Astrocyte (in vitro differentiated cells and primary cell): ENCODE results near the gene TCHHL1. TPM values are rescaled to one million over a fixed set of nuclear protein-coding genes. Genes with fewer than 3 reads are reported as not detected.

Experiments
- DNase-seq: peaks from one replicate; pipeline ENCODE4 v3.0.0-alpha.2; 2010; ENCODE audit warnings: low read depth
- FAIRE-seq: peaks from 2 replicates; lab custom pipeline; 2011; peaks lifted over from hg19 to GRCh38; lab: Jason Lieb, UNC
- H2AFZ ChIP-seq: 2 replicates; pipeline ENCODE4 v1.6.0; 2012; ENCODE audit warnings: low read depth, low read length, inconsistent platforms
- H3K27ac ChIP-seq: 2 replicates; pipeline ENCODE4 v1.5.1; 2011; ENCODE audit warnings: low read depth, low read length, inconsistent platforms
- H3K27me3 ChIP-seq: 2 replicates; pipeline ENCODE4 v1.6.0; 2011; ENCODE audit warnings: low read length, inconsistent platforms; ENCODE audit not compliant: insufficient read depth
- H3K36me3 ChIP-seq: 2 replicates; pipeline ENCODE4 v1.5.1; 2011; ENCODE audit warnings: low read length, inconsistent platforms; ENCODE audit not compliant: insufficient read depth
- H3K4me1 ChIP-seq: 2 replicates; pipeline ENCODE4 v1.5.1; 2011; ENCODE audit warnings: low read length, inconsistent platforms; ENCODE audit not compliant: insufficient read depth
- H3K4me2 ChIP-seq: 2 replicates; pipeline ENCODE4 v1.6.0; 2012; ENCODE audit warnings: low read length, inconsistent platforms
- H3K4me3 ChIP-seq: 2 replicates; pipeline ENCODE4 v1.5.1; 2011; ENCODE audit warnings: low read depth, mild to moderate bottlenecking, low read length, inconsistent platforms; ENCODE audit not compliant: insufficient read depth
- H3K79me2 ChIP-seq: 2 replicates; pipeline ENCODE4 v1.6.0; 2012; ENCODE audit warnings: mild to moderate bottlenecking, low read length, inconsistent platforms; ENCODE audit not compliant: insufficient read depth
- H3K9ac ChIP-seq: 2 replicates; pipeline ENCODE4 v1.6.0; 2012; ENCODE audit warnings: mild to moderate bottlenecking, low read length, inconsistent platforms
- H3K9me3 ChIP-seq: 2 replicates; pipeline ENCODE4 v1.5.1; 2012; ENCODE audit warnings: low read depth, mild to moderate bottlenecking, low read length, inconsistent platforms; ENCODE audit not compliant: insufficient read depth
- H4K20me1 ChIP-seq: 2 replicates; pipeline ENCODE4 v1.6.0; 2012; ENCODE audit warnings: low read length, inconsistent platforms; ENCODE audit not compliant: insufficient read depth
- H3K27ac Mint-ChIP-seq: one replicate; pipeline ENCODE4 v1.8.0; 2021; ENCODE audit warnings: mild to moderate bottlenecking, mixed read lengths; ENCODE audit not compliant: unreplicated experiment
- H3K27me3 Mint-ChIP-seq: one replicate; pipeline ENCODE4 v1.8.0; 2021; ENCODE audit warnings: low read depth, mixed read lengths; ENCODE audit not compliant: unreplicated experiment
- H3K36me3 Mint-ChIP-seq: one replicate; pipeline ENCODE4 v1.8.0; 2021; ENCODE audit warnings: low read depth, mixed read lengths; ENCODE audit not compliant: unreplicated experiment
- H3K4me1 Mint-ChIP-seq: one replicate; pipeline ENCODE4 v1.8.0; 2021; ENCODE audit warnings: low read depth, mixed read lengths; ENCODE audit not compliant: unreplicated experiment
- H3K4me3 Mint-ChIP-seq: one replicate; pipeline ENCODE4 v1.8.0; 2021; ENCODE audit warnings: mild to moderate bottlenecking, moderate library complexity, mixed read lengths; ENCODE audit not compliant: unreplicated experiment
- H3K9me3 Mint-ChIP-seq: one replicate; pipeline ENCODE4 v1.8.0; 2021; ENCODE audit warnings: mild to moderate bottlenecking, mixed read lengths; ENCODE audit not compliant: unreplicated experiment
- CTCF ChIP-seq: IDR thresholded peaks from 2 replicates; pipeline ENCODE4 v1.5.1; 2011; ENCODE audit warnings: low read depth, mild to moderate bottlenecking, inconsistent platforms, low read length, moderate library complexity; ENCODE audit not compliant: insufficient read depth
- EZH2 ChIP-seq: IDR thresholded peaks from 2 replicates; pipeline ENCODE4 v1.6.1; 2012; ENCODE audit warnings: mild to moderate bottlenecking, low read length, inconsistent platforms; ENCODE audit not compliant: insufficient read depth
- total RNA-seq: library from RNA; stranded (reverse); gene quantifications from 2 replicates; pipeline ENCODE4 v1.2.1, GENCODE V29; 2021

Gene TCHHL1
- total RNA-seq, 1 donor from 2014 or later: not detected

DNA sequence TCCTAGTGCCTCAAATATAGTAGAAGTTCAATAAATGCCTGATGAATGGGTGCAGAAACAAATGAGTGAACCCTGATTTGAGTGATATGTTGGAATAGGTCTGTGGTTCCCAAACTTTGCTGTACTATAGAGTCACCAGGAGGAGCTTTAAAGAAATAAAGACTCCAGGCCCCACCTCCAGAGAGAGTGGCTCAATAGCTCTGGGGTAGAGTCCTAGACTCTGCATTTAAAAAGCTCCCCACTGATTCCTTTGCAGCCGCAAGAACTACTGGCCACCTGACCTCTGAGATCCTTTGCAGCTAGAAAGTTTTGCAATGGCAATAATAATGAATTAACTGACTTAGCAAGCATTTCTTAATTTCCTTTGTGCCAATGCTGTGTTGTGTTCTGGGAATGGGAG, 20.9 kb downstream of the TCHHL1 start:
- no peak overlapping the region for H3K4me3 Mint-ChIP-seq
- H3K27ac ChIP-seq: no peak overlapping the region
- no peaks in the 10 kb centered on the region for H3K9me3 Mint-ChIP-seq
- H2AFZ ChIP-seq: no peak overlapping the region
- no peaks in the 10 kb centered on the region for H3K4me1 ChIP-seq
- no peaks in the 10 kb centered on the region for H3K36me3 Mint-ChIP-seq
- H3K4me1 Mint-ChIP-seq: no peaks in the 10 kb centered on the region
- DNase-seq: no peak
- no peaks in the 10 kb centered on the region for H3K79me2 ChIP-seq
- no peak for FAIRE-seq
- TF ChIP-seq EZH2: no peak
- no peak for TF ChIP-seq CTCF
- H3K36me3 ChIP-seq: no peaks in the 10 kb centered on the region
- H3K4me3 ChIP-seq: no peak overlapping the region
- H3K27me3 Mint-ChIP-seq: peaks cover 43% of the 10 kb centered on the region
- no peak overlapping the region for H3K4me2 ChIP-seq
- no peak overlapping the region for H3K9ac ChIP-seq
- H3K9me3 ChIP-seq: no peaks in the 10 kb centered on the region
- H3K27me3 ChIP-seq: no peaks in the 10 kb centered on the region
- no peak overlapping the region for H3K27ac Mint-ChIP-seq
- H4K20me1 ChIP-seq: no peaks in the 10 kb centered on the region

GRCh38 chr1:152067150-152067549, 21.7 kb downstream of the TCHHL1 start:
- Histone ChIP-seq H2AFZ (no peak overlapping the region), H3K9ac (no peak overlapping the region), H3K27me3 (no peaks in the 10 kb centered on the region), H3K79me2 (no peaks in the 10 kb centered on the region), H3K4me1 (no peaks in the 10 kb centered on the region), H3K36me3 (no peaks in the 10 kb centered on the region), H3K27ac (no peak overlapping the region), H3K4me2 (no peak overlapping the region), H4K20me1 (no peaks in the 10 kb centered on the region), H3K9me3 (no peaks in the 10 kb centered on the region), H3K4me3 (no peak overlapping the region)
- H3K27me3 Mint-ChIP-seq: peaks cover 38% of the 10 kb centered on the region
- no peak for DNase-seq
- H3K4me1 Mint-ChIP-seq: no peaks in the 10 kb centered on the region
- H3K27ac Mint-ChIP-seq: no peak overlapping the region
- no peaks in the 10 kb centered on the region for H3K9me3 Mint-ChIP-seq
- FAIRE-seq: no peak
- TF ChIP-seq EZH2: no peak
- H3K4me3 Mint-ChIP-seq: no peak overlapping the region
- H3K36me3 Mint-ChIP-seq: no peaks in the 10 kb centered on the region

GRCh38 chr1:152061952-152062351, 26.9 kb downstream of the TCHHL1 start:
- Histone ChIP-seq H3K36me3 (no peaks in the 10 kb centered on the region), H3K4me2 (no peak overlapping the region), H3K4me1 (no peaks in the 10 kb centered on the region), H4K20me1 (no peaks in the 10 kb centered on the region), H3K27ac (no peak overlapping the region), H2AFZ (no peak overlapping the region), H3K9ac (no peak overlapping the region), H3K79me2 (no peaks in the 10 kb centered on the region), H3K27me3 (peaks cover 16% of the 10 kb centered on the region), H3K4me3 (no peak overlapping the region), H3K9me3 (no peaks in the 10 kb centered on the region)
- no peaks in the 10 kb centered on the region for H3K4me1 Mint-ChIP-seq
- H3K9me3 Mint-ChIP-seq: no peaks in the 10 kb centered on the region
- H3K27me3 Mint-ChIP-seq: peaks cover 19% of the 10 kb centered on the region
- DNase-seq: no peak
- no peak for TF ChIP-seq CTCF
- no peaks in the 10 kb centered on the region for H3K36me3 Mint-ChIP-seq
- no peak overlapping the region for H3K4me3 Mint-ChIP-seq
- no peak overlapping the region for H3K27ac Mint-ChIP-seq
- no peak for FAIRE-seq
